Immature natural killer cell (primary cell): ENCODE data around the gene SPARC. TPM values are rescaled to one million over a fixed set of nuclear protein-coding genes. Genes with fewer than 3 reads are reported as not detected.
"Not testable (repeated sequence)": the region's sequence is repeated elsewhere in the genome, so short reads cannot be mapped to it uniquely, and the experiment has no call there.

Source experiments
- DNase-seq, 3 donors: peaks; one replicate each; pipeline ENCODE4 v3.0.0; 2022; ENCODE audit warnings: mixed read lengths in 1 of 3
- H3K27ac Mint-ChIP-seq, 6 donors: one replicate each; pipeline ENCODE4 v1.8.0; 2020; ENCODE audit warnings: mixed read lengths in 6 of 6, mild to moderate bottlenecking in 5 of 6, inconsistent platforms in 4 of 6, moderate library complexity in 3 of 6
- H3K27me3 Mint-ChIP-seq, 3 donors: one replicate each; pipeline ENCODE4 v1.8.0; 2020 to 2021; ENCODE audit warnings: low read depth in 3 of 3, mild to moderate bottlenecking in 3 of 3, mixed read lengths in 3 of 3, moderate library complexity in 3 of 3, inconsistent platforms in 1 of 3
- H3K36me3 Mint-ChIP-seq, 3 donors: one replicate each; pipeline ENCODE4 v1.8.0; 2020; ENCODE audit warnings: mixed read lengths in 3 of 3, inconsistent platforms in 2 of 3, mild to moderate bottlenecking in 2 of 3
- H3K4me1 Mint-ChIP-seq, 2 donors: one replicate each; pipeline ENCODE4 v1.8.0; 2020; ENCODE audit warnings: inconsistent platforms in 2 of 2, mild to moderate bottlenecking in 2 of 2, mixed read lengths in 2 of 2, moderate library complexity in 1 of 2
- H3K4me3 Mint-ChIP-seq, 5 donors: one replicate each; pipeline ENCODE4 v1.8.0; 2020; ENCODE audit warnings: mild to moderate bottlenecking in 5 of 5, mixed read lengths in 5 of 5, inconsistent platforms in 3 of 5, moderate library complexity in 3 of 5
- H3K9me3 Mint-ChIP-seq, 6 donors: one replicate each; pipeline ENCODE4 v1.8.0; 2020; ENCODE audit warnings: mild to moderate bottlenecking in 6 of 6, mixed read lengths in 6 of 6, inconsistent platforms in 4 of 6, moderate library complexity in 3 of 6
- polyA plus RNA-seq, 3 donors: library from polyadenylated mRNA; unstranded; fragments of 300-500 nt; fragmentation: Illumina TruSeq; gene quantifications; one replicate each; pipeline ENCODE4 v1.2.3, GENCODE V29; 2021

Gene SPARC
- polyA plus RNA-seq, 3 donors from 2014 or later, result 5.1 to 34.4 (median 9.8) TPM

GRCh38 chr5:151680944-151681427, 5.7 kb downstream of the SPARC start:
- Mint-ChIP-seq H3K27me3 (peaks cover 0 to 12% (median 7%) of the 10 kb centered on the region in 3 donors), H3K4me3 (no peak overlapping the region), H3K36me3 (no peaks in the 10 kb centered on the region), H3K4me1 (peaks cover under 1 to 2% of the 10 kb centered on the region in 2 donors), H3K9me3 (no peaks in the 10 kb centered on the region), H3K27ac (no peak overlapping the region)
- DNase-seq, result no peak

GRCh38 chr5:151680156-151680505, 6.6 kb downstream of the SPARC start:
- not testable (repeated sequence) for DNase-seq, H3K36me3 Mint-ChIP-seq, H3K27ac Mint-ChIP-seq, H3K9me3 Mint-ChIP-seq, H3K4me1 Mint-ChIP-seq, H3K27me3 Mint-ChIP-seq, H3K4me3 Mint-ChIP-seq

GRCh38 chr5:151679421-151680155, 7.1 kb downstream of the SPARC start:
- H3K4me3 Mint-ChIP-seq, result no peak overlapping the region
- no peaks in the 10 kb centered on the region for H3K9me3 Mint-ChIP-seq
- no peak for DNase-seq
- peaks cover 0 to 6% (median 5%) of the 10 kb centered on the region in 3 donors for H3K27me3 Mint-ChIP-seq
- no peak overlapping the region for H3K27ac Mint-ChIP-seq
- H3K4me1 Mint-ChIP-seq, result no peaks in the 10 kb centered on the region
- H3K36me3 Mint-ChIP-seq, result no peaks in the 10 kb centered on the region

- peaks cover 0 to 5% (median 5%) of the 10 kb centered on the region in 3 donors for H3K27me3 Mint-ChIP-seq
- no peaks in the 10 kb centered on the region for H3K4me1 Mint-ChIP-seq
- no peaks in the 10 kb centered on the region for H3K36me3 Mint-ChIP-seq
- DNase-seq, result no peak
- H3K27ac Mint-ChIP-seq, result no peak overlapping the region
- no peaks in the 10 kb centered on the region for H3K9me3 Mint-ChIP-seq
- H3K4me3 Mint-ChIP-seq, result no peak overlapping the region
These were observed 8.0 kb downstream of the SPARC start for GRCh38 chr5:151678713-151679112.

- no peak overlapping the region for H3K4me3 Mint-ChIP-seq
- no peaks in the 10 kb centered on the region for H3K36me3 Mint-ChIP-seq
- H3K27ac Mint-ChIP-seq, result no peak overlapping the region
- no peaks in the 10 kb centered on the region for H3K4me1 Mint-ChIP-seq
- H3K9me3 Mint-ChIP-seq, result no peaks in the 10 kb centered on the region
- no peak for DNase-seq
- peaks cover 0 to 5% (median 4%) of the 10 kb centered on the region in 3 donors for H3K27me3 Mint-ChIP-seq
These were observed 8.8 kb downstream of the SPARC start for GRCh38 chr5:151677776-151678545.

- no peak for DNase-seq
- H3K9me3 Mint-ChIP-seq, result no peaks in the 10 kb centered on the region
- H3K4me1 Mint-ChIP-seq, result no peaks in the 10 kb centered on the region
- peaks cover 0 to 4% (median 3%) of the 10 kb centered on the region in 3 donors for H3K27me3 Mint-ChIP-seq
- H3K36me3 Mint-ChIP-seq, result no peaks in the 10 kb centered on the region
- no peak overlapping the region for H3K4me3 Mint-ChIP-seq
- no peak overlapping the region for H3K27ac Mint-ChIP-seq
These were observed 10.0 kb downstream of the SPARC start for GRCh38 chr5:151676719-151677118.

- peaks cover 0 to 3% (median 2%) of the 10 kb centered on the region in 3 donors for H3K27me3 Mint-ChIP-seq
- no peaks in the 10 kb centered on the region for H3K4me1 Mint-ChIP-seq
- no peak overlapping the region for H3K4me3 Mint-ChIP-seq
- no peak for DNase-seq
- H3K9me3 Mint-ChIP-seq, result no peaks in the 10 kb centered on the region
- H3K36me3 Mint-ChIP-seq, result no peaks in the 10 kb centered on the region
- no peak overlapping the region for H3K27ac Mint-ChIP-seq
These were observed 10.4 kb downstream of the SPARC start for GRCh38 chr5:151676314-151676712.

GRCh38 chr5:151675611-151676313, 11.0 kb downstream of the SPARC start:
- H3K27ac Mint-ChIP-seq, result no peak overlapping the region
- no peak for DNase-seq

GRCh38 chr5:151674626-151675610, 11.8 kb downstream of the SPARC start:
- H3K4me3 Mint-ChIP-seq, result no peak overlapping the region
- no peak for DNase-seq
- no peaks in the 10 kb centered on the region for H3K4me1 Mint-ChIP-seq
- no peaks in the 10 kb centered on the region for H3K9me3 Mint-ChIP-seq
- H3K27me3 Mint-ChIP-seq, result peaks cover 0 to 2% (median 2%) of the 10 kb centered on the region in 3 donors
- no peak overlapping the region for H3K27ac Mint-ChIP-seq
- no peaks in the 10 kb centered on the region for H3K36me3 Mint-ChIP-seq

More at GRCh38 chr5:151675611-151676313, 11.0 kb downstream of the SPARC start:
- Mint-ChIP-seq H3K4me3 (no peak overlapping the region), H3K36me3 (no peaks in the 10 kb centered on the region), H3K27me3 (peaks cover 0 to 2% (median 2%) of the 10 kb centered on the region in 3 donors), H3K9me3 (no peaks in the 10 kb centered on the region), H3K4me1 (no peaks in the 10 kb centered on the region)

GRCh38 chr5:151673421-151673820, 13.3 kb downstream of the SPARC start:
- H3K9me3 Mint-ChIP-seq, result no peaks in the 10 kb centered on the region
- no peak overlapping the region for H3K27ac Mint-ChIP-seq
- H3K27me3 Mint-ChIP-seq, result peaks cover 0 to 5% (median 2%) of the 10 kb centered on the region in 3 donors
- H3K4me3 Mint-ChIP-seq, result no peak overlapping the region
- no peak for DNase-seq
- H3K36me3 Mint-ChIP-seq, result no peaks in the 10 kb centered on the region
- no peaks in the 10 kb centered on the region for H3K4me1 Mint-ChIP-seq

- Mint-ChIP-seq H3K27me3 (peaks cover 0 to 5% (median 2%) of the 10 kb centered on the region in 3 donors), H3K4me1 (no peaks in the 10 kb centered on the region), H3K27ac (no peak overlapping the region), H3K4me3 (no peak overlapping the region), H3K36me3 (no peaks in the 10 kb centered on the region), H3K9me3 (no peaks in the 10 kb centered on the region)
- DNase-seq, result no peak
These were observed 14.2 kb downstream of the SPARC start for GRCh38 chr5:151672516-151672915.

GRCh38 chr5:151671950-151672349, 14.8 kb downstream of the SPARC start:
- Mint-ChIP-seq H3K9me3 (no peaks in the 10 kb centered on the region), H3K4me1 (no peaks in the 10 kb centered on the region)

More at GRCh38 chr5:151671950-151672349, 14.8 kb downstream of the SPARC start:
- H3K36me3 Mint-ChIP-seq, result no peaks in the 10 kb centered on the region
- H3K27me3 Mint-ChIP-seq, result peaks cover 0 to 5% (median 0%) of the 10 kb centered on the region in 3 donors
- DNase-seq, result no peak
- no peak overlapping the region for H3K4me3 Mint-ChIP-seq
- no peak overlapping the region for H3K27ac Mint-ChIP-seq
